22Rv1 (cell line): Measurements from ENCODE around the gene MYRFL.

Experiments
- ZFX ChIP-seq: fragments of 450-650 bp; IDR thresholded peaks from 2 replicates; pipeline ENCODE4 v1.6.1; 2017; ENCODE audit warnings: antibody characterized with exemption, borderline replicate concordance
- TF ChIP-seq, protein P1 (sequence below): fragments of 450-650 bp; IDR thresholded peaks from 2 replicates; pipeline ENCODE4 v1.5.1; 2017; ENCODE audit warnings: mild to moderate bottlenecking

GRCh38 chr12:69851976-69852375 is 26.9 kb downstream of the MYRFL start:
- TF ChIP-seq, protein P1, sequence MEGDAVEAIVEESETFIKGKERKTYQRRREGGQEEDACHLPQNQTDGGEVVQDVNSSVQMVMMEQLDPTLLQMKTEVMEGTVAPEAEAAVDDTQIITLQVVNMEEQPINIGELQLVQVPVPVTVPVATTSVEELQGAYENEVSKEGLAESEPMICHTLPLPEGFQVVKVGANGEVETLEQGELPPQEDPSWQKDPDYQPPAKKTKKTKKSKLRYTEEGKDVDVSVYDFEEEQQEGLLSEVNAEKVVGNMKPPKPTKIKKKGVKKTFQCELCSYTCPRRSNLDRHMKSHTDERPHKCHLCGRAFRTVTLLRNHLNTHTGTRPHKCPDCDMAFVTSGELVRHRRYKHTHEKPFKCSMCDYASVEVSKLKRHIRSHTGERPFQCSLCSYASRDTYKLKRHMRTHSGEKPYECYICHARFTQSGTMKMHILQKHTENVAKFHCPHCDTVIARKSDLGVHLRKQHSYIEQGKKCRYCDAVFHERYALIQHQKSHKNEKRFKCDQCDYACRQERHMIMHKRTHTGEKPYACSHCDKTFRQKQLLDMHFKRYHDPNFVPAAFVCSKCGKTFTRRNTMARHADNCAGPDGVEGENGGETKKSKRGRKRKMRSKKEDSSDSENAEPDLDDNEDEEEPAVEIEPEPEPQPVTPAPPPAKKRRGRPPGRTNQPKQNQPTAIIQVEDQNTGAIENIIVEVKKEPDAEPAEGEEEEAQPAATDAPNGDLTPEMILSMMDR, result no peak
- TF ChIP-seq ZFX, result no peak
